Activated CD8-positive, alpha-beta memory T cell treated with anti-CD3 and anti-CD28 coated beads for 36 hours (primary cell): ENCODE measurements around the gene ODF2. TPM values are rescaled to one million over a fixed set of nuclear protein-coding genes. Genes with fewer than 3 reads are reported as not detected.
"Not testable (repeated sequence)": the region's sequence is repeated elsewhere in the genome, so short reads cannot be mapped to it uniquely, and the experiment has no call there.

Experiments
- CTCF ChIA-PET: fragments of 350-600 bp; sonication (Branson Sonifier 250); formaldehyde crosslinking; loops from one replicate; lab custom pipeline; 2021; ENCODE audit warnings: antibody characterized with exemption; lab: Charles Lee
- POLR2A ChIA-PET: fragments of 350-600 bp; sonication (Branson Sonifier 250); formaldehyde crosslinking; loops from one replicate; lab custom pipeline; 2021; ENCODE audit warnings: antibody characterized with exemption; lab: Charles Lee
- total RNA-seq, 2 experiments: library from RNA; stranded (reverse); gene quantifications; one replicate each; pipeline ENCODE4 v1.2.3, GENCODE V29; 2021

ODF2 gene
- total RNA-seq, 2 experiments from 2014 or later: 72.4 to 73.4 TPM

- CTCF ChIA-PET: interaction anchor here (0.7 to 4.7 kb wide), 5 partner anchors 10 to 126 kb away, joined by 3 to 18 read pairs (median 5); no protein-coding TSS in a partner anchor
- POLR2A ChIA-PET: no interaction called here
Measured at GRCh38 chr9:128421482-128421996, 34.3 kb upstream of the ODF2 start.

- POLR2A ChIA-PET: not testable (repeated sequence)
- CTCF ChIA-PET: interaction anchor here (0.7 to 4.7 kb wide), 3 partner anchors 25 to 127 kb away, joined by 3 to 18 read pairs (median 5); no protein-coding TSS in a partner anchor
Measured at GRCh38 chr9:128422022-128422782, 33.6 kb upstream of the ODF2 start.

GRCh38 chr9:128422783-128423150 lies 33.0 kb upstream of the ODF2 start:
- ChIA-PET POLR2A (no interaction called here), CTCF (interaction anchor here (0.7 kb wide), 1 partner anchor 631 kb away, joined by 3 read pairs; no protein-coding TSS in a partner anchor)

- ChIA-PET CTCF (interaction anchor here (0.7 kb wide), 2 partner anchors 32 to 630 kb away, joined by 3 read pairs; partner anchors contain the start of gene ODF2), POLR2A (interaction anchor here (0.7 kb wide), 1 partner anchor 260 kb away, joined by 4 read pairs; no protein-coding TSS in a partner anchor)
Measured at GRCh38 chr9:128423356-128423755, 32.5 kb upstream of the ODF2 start.

- POLR2A ChIA-PET: no interaction called here
- CTCF ChIA-PET: interaction anchor here (1.6 kb wide), 1 partner anchor 14 kb away, joined by 4 read pairs; no protein-coding TSS in a partner anchor
Measured at GRCh38 chr9:128424268-128424780, 31.5 kb upstream of the ODF2 start.

DNA sequence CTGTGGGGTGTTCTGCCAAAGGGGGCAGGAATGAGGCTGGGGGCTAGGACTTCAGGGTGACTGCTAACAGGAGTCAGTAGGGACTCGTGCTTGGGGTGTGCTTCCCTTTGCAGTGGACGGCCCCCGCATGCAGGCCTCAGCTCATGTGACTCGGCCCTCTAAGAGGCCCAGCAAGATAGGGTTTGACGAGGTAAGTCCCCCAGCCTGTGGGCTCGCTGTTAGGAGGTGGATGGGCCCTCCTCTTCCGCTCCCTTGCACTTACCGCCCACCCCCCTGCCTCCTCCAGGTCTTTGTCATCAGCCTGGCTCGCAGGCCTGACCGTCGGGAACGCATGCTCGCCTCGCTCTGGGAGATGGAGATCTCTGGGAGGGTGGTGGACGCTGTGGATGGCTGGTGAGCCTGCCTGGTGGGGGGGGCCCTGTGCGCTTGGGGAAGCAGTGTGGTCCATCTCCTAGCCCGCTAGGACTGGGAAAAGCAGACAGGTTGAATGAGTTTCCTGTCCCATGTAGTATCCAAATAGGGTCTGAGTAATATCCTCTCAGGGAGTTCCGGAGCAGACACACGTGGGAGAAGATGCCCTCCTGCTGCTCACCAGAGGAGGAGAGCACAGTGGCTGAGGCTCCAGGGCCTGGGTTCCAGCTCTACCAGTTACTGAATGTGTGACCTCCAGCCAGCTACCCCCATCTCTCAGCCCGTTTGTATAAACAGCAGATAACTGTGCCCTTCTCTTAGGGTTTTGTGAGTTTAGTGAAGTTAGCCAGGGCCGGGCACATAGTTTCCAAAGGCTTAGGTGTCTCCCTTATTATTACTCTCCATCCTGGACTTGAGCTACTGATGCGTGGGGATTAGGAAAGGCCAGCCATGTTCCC lies 26.9 kb upstream of the ODF2 start:
- ChIA-PET CTCF (interaction anchor here (2.0 kb wide), 1 partner anchor 9 kb away, joined by 4 read pairs; no protein-coding TSS in a partner anchor), POLR2A (no interaction called here)

DNA sequence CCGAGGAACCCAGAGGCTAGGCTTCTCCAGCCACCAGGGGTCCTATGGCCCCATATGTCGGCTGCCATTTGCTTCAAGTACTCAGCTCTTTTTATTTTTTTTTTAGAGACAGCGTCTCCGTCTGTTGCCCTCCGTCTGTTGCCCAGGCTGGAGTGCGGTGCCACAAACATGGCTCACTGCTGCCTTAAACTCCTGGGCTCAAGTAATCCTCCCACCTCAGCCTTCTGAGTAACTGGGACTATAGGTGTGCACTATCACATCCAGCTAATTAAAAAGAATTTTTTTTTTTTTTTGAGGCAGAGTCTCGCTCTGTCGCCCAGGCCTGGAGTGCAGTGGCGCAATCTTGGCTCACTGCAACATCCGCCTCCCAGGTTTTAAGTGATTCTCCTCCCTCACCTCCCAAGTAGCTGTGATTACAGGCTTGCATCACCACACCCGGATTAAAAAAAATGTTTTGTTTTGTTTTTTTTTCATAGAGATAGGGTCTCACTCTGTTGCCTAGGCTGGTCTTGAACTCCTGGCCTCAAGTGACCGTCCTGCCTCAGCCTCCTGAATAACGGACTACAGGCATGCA lies 26.2 kb upstream of the ODF2 start:
- ChIA-PET POLR2A (no interaction called here), CTCF (interaction anchor here (2.0 kb wide), 1 partner anchor 10 kb away, joined by 4 read pairs; no protein-coding TSS in a partner anchor)

GRCh38 chr9:128431207-128431606 lies 24.6 kb upstream of the ODF2 start:
- POLR2A ChIA-PET: no interaction called here
- CTCF ChIA-PET: no interaction called here

- POLR2A ChIA-PET: interaction anchor here (0.6 kb wide), 1 partner anchor 86 kb away, joined by 4 read pairs; no protein-coding TSS in a partner anchor
- CTCF ChIA-PET: no interaction called here
Measured at GRCh38 chr9:128434340-128434739, 21.5 kb upstream of the ODF2 start.

GRCh38 chr9:128435611-128436010 lies 20.2 kb upstream of the ODF2 start:
- POLR2A ChIA-PET: no interaction called here

GRCh38 chr9:128438343-128439109 lies 17.3 kb upstream of the ODF2 start:
- POLR2A ChIA-PET: no interaction called here
- CTCF ChIA-PET: interaction anchor here (0.5 to 1.9 kb wide), 22 partner anchors 11 to 420 kb away, joined by 3 to 13 read pairs (median 4); partner anchors contain the start of genes CERCAM, ODF2 and URM1

More at GRCh38 chr9:128435611-128436010, 20.2 kb upstream of the ODF2 start:
- CTCF ChIA-PET: no interaction called here

- POLR2A ChIA-PET: no interaction called here
- CTCF ChIA-PET: interaction anchor here (0.5 to 1.9 kb wide), 17 partner anchors 12 to 419 kb away, joined by 3 to 13 read pairs (median 3); partner anchors contain the start of genes ODF2 and URM1
Measured at GRCh38 chr9:128439273-128439672, 16.5 kb upstream of the ODF2 start.

GRCh38 chr9:128442150-128442549 lies 13.7 kb upstream of the ODF2 start:
- POLR2A ChIA-PET: no interaction called here
- CTCF ChIA-PET: interaction anchor here (1.2 kb wide), 1 partner anchor 8 kb away, joined by 3 read pairs; no protein-coding TSS in a partner anchor

DNA sequence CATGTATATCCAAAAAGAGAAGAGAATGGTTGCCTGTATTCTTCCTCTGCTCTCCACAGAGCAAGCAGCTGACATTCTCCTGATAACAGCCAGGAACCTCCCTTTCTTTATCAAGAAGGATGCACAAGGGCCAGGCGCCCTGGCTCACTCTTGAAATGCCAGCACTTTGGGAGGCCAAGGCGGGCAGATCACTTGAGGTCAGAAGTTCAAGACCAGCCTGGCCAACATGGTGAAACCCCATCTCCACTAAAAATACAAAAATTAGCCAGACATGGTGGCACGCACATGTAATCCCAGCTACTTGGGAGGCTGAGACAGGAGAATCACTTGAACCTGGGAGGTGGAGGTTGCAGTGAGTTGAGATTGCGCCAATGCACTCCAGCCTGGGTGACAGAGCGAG lies 9.3 kb upstream of the ODF2 start:
- POLR2A ChIA-PET, CTCF ChIA-PET: not testable (repeated sequence)

GRCh38 chr9:128448746-128449145 lies 7.1 kb upstream of the ODF2 start:
- ChIA-PET POLR2A (no interaction called here), CTCF (interaction anchor here (0.6 kb wide), 1 partner anchor 111 kb away, joined by 3 read pairs; no protein-coding TSS in a partner anchor)

- CTCF ChIA-PET: interaction anchor here (0.9 kb wide), 1 partner anchor 114 kb away, joined by 3 read pairs; no protein-coding TSS in a partner anchor
- POLR2A ChIA-PET: interaction anchor here (0.5 to 0.8 kb wide), 2 partner anchors 83 to 141 kb away, joined by 4 read pairs; no protein-coding TSS in a partner anchor
Measured at GRCh38 chr9:128454991-128455390, 815 bp upstream of the ODF2 start.

DNA sequence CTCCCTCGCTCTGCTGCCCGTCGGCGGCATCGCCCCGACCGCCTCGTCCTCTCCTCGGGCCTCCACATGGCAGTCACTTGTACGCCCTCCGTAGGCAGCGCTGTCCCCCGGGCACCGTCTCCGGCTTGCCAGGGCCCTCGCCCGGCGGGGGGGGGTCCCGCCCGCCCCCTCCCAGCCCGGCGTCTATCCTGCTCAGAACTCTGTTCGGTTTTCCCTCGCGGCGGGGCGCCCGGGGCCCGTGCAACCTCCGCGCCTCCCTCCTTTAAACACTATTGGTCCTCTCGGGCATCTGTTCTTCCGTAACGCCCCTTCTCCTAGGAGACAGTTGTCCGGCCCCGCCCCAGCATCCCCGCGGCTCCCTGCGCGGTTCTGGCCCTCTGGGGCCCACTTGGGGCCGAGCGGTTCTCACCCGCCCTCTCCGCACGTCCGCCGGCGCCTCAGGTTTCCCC lies 831 bp downstream of the ODF2 start:
- CTCF ChIA-PET: interaction anchor here (1.6 kb wide), 1 partner anchor 17 kb away, joined by 6 read pairs; no protein-coding TSS in a partner anchor
- POLR2A ChIA-PET: no interaction called here
